Endodermal cell (in vitro differentiated cells): ENCODE data around the gene ULBP2. TPM values are rescaled to one million over a fixed set of nuclear protein-coding genes. Genes with fewer than 3 reads are reported as not detected.

ENCODE experiments used
- DNase-seq: peaks from one replicate; pipeline ENCODE4 v3.0.0-alpha.2; 2017
- H3K27ac ChIP-seq: 2 replicates; pipeline ENCODE4 v1.5.1; 2013; ENCODE audit warnings: mild to moderate bottlenecking, low read depth, low read length, moderate library complexity
- H3K27me3 ChIP-seq: 2 replicates; pipeline ENCODE4 v1.6.1; 2013; ENCODE audit warnings: mild to moderate bottlenecking, low read length, moderate library complexity; ENCODE audit not compliant: insufficient read depth, control insufficient read depth, poor library complexity, severe bottlenecking
- H3K36me3 ChIP-seq: 2 replicates; pipeline ENCODE4 v1.7.0; 2013; ENCODE audit warnings: mild to moderate bottlenecking, low read length, moderate library complexity; ENCODE audit not compliant: control insufficient read depth, insufficient read depth
- H3K4me1 ChIP-seq: one replicate; pipeline ENCODE4 v1.7.0; 2013; ENCODE audit warnings: low read length; ENCODE audit not compliant: control insufficient read depth, insufficient read depth
- H3K4me3 ChIP-seq: 2 replicates; pipeline ENCODE4 v1.5.1; 2013; ENCODE audit warnings: mild to moderate bottlenecking, low read length, moderate library complexity
- H3K9ac ChIP-seq: 2 replicates; pipeline ENCODE4 v1.6.1; 2013; ENCODE audit warnings: mild to moderate bottlenecking, low read length, moderate library complexity; ENCODE audit not compliant: poor library complexity, severe bottlenecking; ENCODE audit errors: extremely low read depth
- H3K9me3 ChIP-seq: 2 replicates; pipeline ENCODE4 v1.6.1; 2013; ENCODE audit warnings: mild to moderate bottlenecking, low read length, moderate library complexity; ENCODE audit not compliant: control insufficient read depth
- H3K27ac Mint-ChIP-seq: 2 replicates; pipeline ENCODE4 v1.8.0; 2020; ENCODE audit warnings: mixed read lengths
- H3K27me3 Mint-ChIP-seq: 2 replicates; pipeline ENCODE4 v1.8.0; 2021; ENCODE audit warnings: mild to moderate bottlenecking, mixed read lengths; ENCODE audit not compliant: insufficient read depth
- H3K36me3 Mint-ChIP-seq: 2 replicates; pipeline ENCODE4 v1.8.0; 2020; ENCODE audit warnings: low read depth, mixed read lengths
- H3K4me1 Mint-ChIP-seq: 2 replicates; pipeline ENCODE4 v1.8.0; 2020; ENCODE audit warnings: mixed read lengths
- H3K4me3 Mint-ChIP-seq: 2 replicates; pipeline ENCODE4 v1.8.0; 2020; ENCODE audit warnings: mild to moderate bottlenecking, moderate library complexity, mixed read lengths
- H3K9me3 Mint-ChIP-seq: 2 replicates; pipeline ENCODE4 v1.8.0; 2020; ENCODE audit warnings: mild to moderate bottlenecking, mixed read lengths
- WGBS, 2 experiments: methylation state at CpG; one replicate each; pipeline versions ENCODE4 v1.1.5 to v1.1.7; 2013; ENCODE audit warnings: missing lambda C conversion rate in 2 of 2, mixed read lengths in 1 of 2; ENCODE audit not compliant: insufficient coverage in 1 of 2, insufficient read length in 1 of 2; 5-methylcytosine and 5-hydroxymethylcytosine counted together
- long read RNA-seq, 4 experiments: library from polyadenylated mRNA in 2 of 4; library from RNA in 1 of 4; library from capped mRNA in 1 of 4; stranded (forward) in 3 of 4; unstranded in 1 of 4; transcript quantifications; one replicate each; pipeline ENCODE4 v2.0.0, GENCODE V29; 2020 to 2021; ENCODE audit warnings: inconsistent platforms in 1 of 4
- polyA plus RNA-seq, 2 experiments: library from polyadenylated mRNA; stranded (reverse); fragments of 50-300 nt; gene quantifications; one replicate each; pipeline ENCODE4 v1.2.3, GENCODE V29; 2013
- total RNA-seq, 2 donors: library from RNA; stranded (reverse); fragmentation: NEBNext Ultra II Directional in 1 of 2; extraction: Animal tissue kit (Norgen Biotek cat#: 25700) in 1 of 2; gene quantifications; 2 replicates in 1 of 2; 3 replicates in 1 of 2; pipeline ENCODE4 v1.2.1, GENCODE V29; 2021
- TF ChIP-seq, protein P1 (sequence below): fragments of 200-600 bp; sonication (generic); conservative IDR thresholded peaks from 2 replicates; pipeline ENCODE4 v1.5.0; 2021; ENCODE audit warnings: antibody characterized with exemption, mild to moderate bottlenecking

Gene ULBP2, protein sequence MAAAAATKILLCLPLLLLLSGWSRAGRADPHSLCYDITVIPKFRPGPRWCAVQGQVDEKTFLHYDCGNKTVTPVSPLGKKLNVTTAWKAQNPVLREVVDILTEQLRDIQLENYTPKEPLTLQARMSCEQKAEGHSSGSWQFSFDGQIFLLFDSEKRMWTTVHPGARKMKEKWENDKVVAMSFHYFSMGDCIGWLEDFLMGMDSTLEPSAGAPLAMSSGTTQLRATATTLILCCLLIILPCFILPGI
- under 1 TPM in 1 of 2 donors, not detected in 1; 0.20 TPM for total RNA-seq
- 0.78 TPM for polyA plus RNA-seq (2013, experiment 1 of 2)
- 0.58 TPM for polyA plus RNA-seq (2013, experiment 2 of 2)
- long read RNA-seq, experiment 1: 0 reads
- long read RNA-seq, experiment 2: 0 reads
- long read RNA-seq, experiment 3: 0 reads
- long read RNA-seq, experiment 4: 0 reads

DNA sequence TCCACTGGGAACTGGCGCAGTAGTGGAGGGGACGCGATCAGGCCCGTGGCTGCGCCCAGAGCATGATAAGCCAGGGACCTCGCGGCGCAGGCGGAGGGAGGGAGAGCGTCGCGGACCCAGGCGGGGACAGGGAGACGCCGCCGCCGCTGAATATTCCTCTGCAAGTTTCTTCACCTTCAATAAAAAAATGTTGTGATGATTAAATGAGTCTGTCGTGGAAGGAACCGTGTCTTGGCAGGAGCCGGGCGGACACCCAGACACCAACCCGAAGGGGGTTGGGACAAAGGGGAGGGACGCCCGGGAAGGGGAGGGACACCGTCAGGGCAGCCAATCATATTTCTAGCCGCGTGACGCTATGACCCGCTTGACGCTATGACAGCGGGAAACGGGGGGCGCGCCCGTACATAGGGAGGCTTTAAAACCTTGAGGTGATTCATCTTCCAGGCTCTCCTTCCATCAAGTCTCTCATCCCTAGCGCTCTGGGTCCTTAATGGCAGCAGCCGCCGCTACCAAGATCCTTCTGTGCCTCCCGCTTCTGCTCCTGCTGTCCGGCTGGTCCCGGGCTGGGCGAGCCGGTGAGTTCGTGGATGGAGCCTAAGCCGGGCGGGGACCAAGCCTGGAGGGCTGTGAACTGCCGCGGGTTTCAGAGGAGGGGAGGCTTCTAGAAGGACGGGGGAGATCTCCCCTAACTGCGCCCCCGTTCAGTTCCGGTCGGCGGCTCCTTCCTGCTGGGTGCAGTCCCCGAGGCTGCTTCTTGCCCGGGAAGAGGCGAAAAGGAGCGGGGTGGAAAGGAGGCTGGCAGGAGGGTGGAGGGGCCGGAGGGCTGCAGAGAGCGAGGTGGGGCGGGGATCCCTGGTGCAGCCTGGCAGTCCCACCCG lies at the start of gene ULBP2:
Gene ULBP2 (plus strand): TSS at position 432 of the 878 bp plus-strand sequence. CDS start 59 bp downstream, at position 491.
- no peak within 1 kb of the TSS for H3K27ac ChIP-seq
- Mint-ChIP-seq H3K36me3 (no peaks in the 10 kb centered on the region), H3K4me3 (peak within 1 kb of the TSS; percentile 70), H3K27me3 (peaks cover 93% of the 10 kb centered on the region), H3K9me3 (no peaks in the 10 kb centered on the region), H3K4me1 (peaks cover 3% of the 10 kb centered on the region), H3K27ac (no peak within 1 kb of the TSS)
- H3K9me3 ChIP-seq: no peaks in the 10 kb centered on the region
- H3K36me3 ChIP-seq: no peaks in the 10 kb centered on the region
- TF ChIP-seq, protein P1, sequence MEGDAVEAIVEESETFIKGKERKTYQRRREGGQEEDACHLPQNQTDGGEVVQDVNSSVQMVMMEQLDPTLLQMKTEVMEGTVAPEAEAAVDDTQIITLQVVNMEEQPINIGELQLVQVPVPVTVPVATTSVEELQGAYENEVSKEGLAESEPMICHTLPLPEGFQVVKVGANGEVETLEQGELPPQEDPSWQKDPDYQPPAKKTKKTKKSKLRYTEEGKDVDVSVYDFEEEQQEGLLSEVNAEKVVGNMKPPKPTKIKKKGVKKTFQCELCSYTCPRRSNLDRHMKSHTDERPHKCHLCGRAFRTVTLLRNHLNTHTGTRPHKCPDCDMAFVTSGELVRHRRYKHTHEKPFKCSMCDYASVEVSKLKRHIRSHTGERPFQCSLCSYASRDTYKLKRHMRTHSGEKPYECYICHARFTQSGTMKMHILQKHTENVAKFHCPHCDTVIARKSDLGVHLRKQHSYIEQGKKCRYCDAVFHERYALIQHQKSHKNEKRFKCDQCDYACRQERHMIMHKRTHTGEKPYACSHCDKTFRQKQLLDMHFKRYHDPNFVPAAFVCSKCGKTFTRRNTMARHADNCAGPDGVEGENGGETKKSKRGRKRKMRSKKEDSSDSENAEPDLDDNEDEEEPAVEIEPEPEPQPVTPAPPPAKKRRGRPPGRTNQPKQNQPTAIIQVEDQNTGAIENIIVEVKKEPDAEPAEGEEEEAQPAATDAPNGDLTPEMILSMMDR: no peak
- DNase-seq: peak; percentile 92
- peak within 1 kb of the TSS; percentile 84 for H3K4me3 ChIP-seq
- no peaks in the 10 kb centered on the region for H3K4me1 ChIP-seq
- H3K27me3 ChIP-seq: peaks cover 83% of the 10 kb centered on the region
- WGBS, 2 experiments: 0 to 1% methylated on average over 32 to 62 of the region's 62 CpGs
- H3K9ac ChIP-seq: no peak within 1 kb of the TSS

DNA sequence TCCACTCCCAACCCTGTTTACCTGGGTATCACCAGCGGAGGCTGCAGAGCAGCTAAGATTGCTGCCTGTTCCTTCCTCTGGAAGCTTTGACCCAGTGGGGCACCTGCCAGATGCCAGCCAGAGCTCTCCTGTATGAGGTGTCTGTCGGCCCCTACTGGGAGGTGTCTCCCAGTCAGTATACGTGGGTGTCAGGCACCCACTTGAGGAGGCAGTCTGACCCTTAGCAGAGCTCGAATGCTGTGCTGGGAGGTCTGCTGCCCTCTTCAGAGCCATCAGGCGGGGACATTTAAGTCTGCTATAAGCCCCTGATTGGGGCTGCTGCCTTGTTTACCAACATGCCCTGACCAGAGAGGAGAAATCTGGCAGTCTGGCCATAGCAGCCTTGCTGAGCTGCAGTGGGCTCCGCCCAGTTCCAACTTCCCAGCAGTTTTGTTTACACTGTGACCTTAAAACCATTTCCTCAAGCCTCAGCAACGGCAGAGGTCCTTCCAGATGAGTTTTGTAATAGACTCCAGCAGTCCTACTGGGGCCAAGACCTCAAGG lies 46.7 kb upstream of the ULBP2 start:
- WGBS, 2 experiments: 65 to 76% methylated on average over 7 of the region's 7 CpGs
- H3K36me3 ChIP-seq: no peaks in the 10 kb centered on the region
- H3K36me3 Mint-ChIP-seq: no peaks in the 10 kb centered on the region
- H3K27ac Mint-ChIP-seq: no peak overlapping the region
- no peak overlapping the region for H3K4me3 ChIP-seq
- no peak overlapping the region for H3K27ac ChIP-seq
- H3K4me1 Mint-ChIP-seq: peaks cover 8% of the 10 kb centered on the region
- H3K27me3 ChIP-seq: peaks cover 7% of the 10 kb centered on the region
- H3K4me3 Mint-ChIP-seq: no peak overlapping the region
- TF ChIP-seq, protein P1: no peak
- H3K9me3 ChIP-seq: no peaks in the 10 kb centered on the region
- no peak overlapping the region for H3K9ac ChIP-seq
- no peaks in the 10 kb centered on the region for H3K4me1 ChIP-seq
- no peaks in the 10 kb centered on the region for H3K9me3 Mint-ChIP-seq
- DNase-seq: peak; percentile 65
- H3K27me3 Mint-ChIP-seq: peaks cover 55% of the 10 kb centered on the region

DNA sequence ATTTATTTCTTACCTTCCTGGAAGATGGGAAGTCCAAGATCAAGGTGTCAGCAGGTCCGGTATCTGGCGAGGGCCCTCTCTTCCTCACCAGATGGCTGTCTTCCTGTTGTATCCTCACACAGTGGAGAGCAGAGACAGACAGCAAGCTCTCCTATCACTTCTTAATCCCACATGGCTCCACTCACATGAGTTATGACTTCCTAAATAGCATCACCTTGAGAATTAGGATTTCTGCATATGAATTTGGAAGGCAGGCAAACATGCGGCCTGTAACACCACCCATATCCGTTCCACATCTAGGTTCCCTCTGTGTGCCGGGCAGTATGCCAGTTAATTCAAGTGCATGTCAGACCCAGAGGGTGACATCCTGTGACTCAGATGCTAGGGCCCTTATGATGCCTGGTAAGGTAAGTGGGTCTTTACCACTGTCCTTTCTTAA lies 46.0 kb upstream of the ULBP2 start:
- Mint-ChIP-seq H3K9me3 (no peaks in the 10 kb centered on the region), H3K27me3 (peaks cover 51% of the 10 kb centered on the region), H3K36me3 (no peaks in the 10 kb centered on the region), H3K27ac (no peak overlapping the region), H3K4me1 (peaks cover 8% of the 10 kb centered on the region), H3K4me3 (no peak overlapping the region)
- Histone ChIP-seq H3K4me3 (no peak overlapping the region), H3K27ac (no peak overlapping the region), H3K36me3 (no peaks in the 10 kb centered on the region), H3K4me1 (no peaks in the 10 kb centered on the region), H3K9ac (no peak overlapping the region), H3K9me3 (no peaks in the 10 kb centered on the region), H3K27me3 (peaks cover 7% of the 10 kb centered on the region)
- no peak for DNase-seq
- 83 to 89% methylated on average over 5 of the region's 5 CpGs for WGBS, 2 experiments
- TF ChIP-seq, protein P1: no peak
